Measurements from ENCODE around the gene SGTA.

Gene SGTA

GRCh38 chr19:2723345-2723715, 59.7 kb downstream of the SGTA start:
- TF ChIP-seq POLR2AphosphoS5 (IDR thresholded peaks at IDR 0.05; ENCODE audit: low read depth, low read length): no peak
- TF ChIP-seq REST (IDR thresholded peaks at IDR 0.05; ENCODE audit: insufficient read depth in 1 of 2, low read depth in 2 of 2, low read length in 2 of 2): no peak
- no peak for TF ChIP-seq SIN3A (IDR thresholded peaks at IDR 0.05; ENCODE audit: borderline replicate concordance, insufficient read depth, low read length)
- no peak for TF ChIP-seq FOXP2 (optimal IDR thresholded peaks at IDR 0.05; ENCODE audit: borderline replicate concordance, extremely low read depth, extremely low read length, insufficient read depth)
- TF ChIP-seq TAF1 (IDR thresholded peaks at IDR 0.05; ENCODE audit: borderline replicate concordance, insufficient read depth, low read length): no peak

DNA sequence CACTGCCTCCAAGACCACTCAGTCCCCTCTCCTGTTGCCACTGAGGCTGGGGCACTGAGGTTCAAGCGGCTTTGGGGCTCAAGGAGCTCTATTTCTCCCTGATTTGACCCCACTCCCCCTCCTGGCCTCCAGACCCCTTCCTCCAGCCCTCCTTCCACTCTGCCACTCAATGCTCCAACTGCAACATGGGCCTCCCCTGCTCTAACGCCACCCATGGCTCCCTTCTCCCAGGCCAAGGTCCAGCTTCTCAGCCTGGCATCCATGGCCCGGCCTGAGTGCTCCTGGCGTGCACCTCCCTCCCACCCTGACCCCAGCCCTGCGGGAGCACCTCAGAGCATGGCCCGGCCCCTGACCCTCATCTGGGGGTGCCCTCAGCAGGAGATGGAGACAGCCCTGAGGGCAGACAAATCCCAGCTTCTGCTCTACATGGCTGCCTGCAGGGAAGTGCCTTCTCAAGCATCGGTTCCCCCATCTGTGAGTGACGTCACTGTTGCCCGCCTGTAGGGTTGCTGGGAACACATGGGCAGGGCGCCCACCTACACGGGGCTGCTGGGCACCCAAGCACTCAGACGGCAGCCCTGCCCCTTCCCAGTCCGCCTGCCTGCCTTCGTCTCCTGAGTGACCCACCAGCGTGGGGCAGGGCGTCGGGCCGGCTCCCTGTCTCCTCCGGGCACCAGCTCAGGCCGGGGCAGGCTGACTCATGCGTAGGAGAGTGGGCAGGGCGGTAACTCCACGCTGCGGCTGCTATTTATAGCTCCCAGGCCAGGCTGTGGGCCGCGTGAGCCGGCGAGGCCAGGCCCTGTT, 60.3 kb downstream of the SGTA start:
- TF ChIP-seq FOXP2 (optimal IDR thresholded peaks at IDR 0.05; ENCODE audit: borderline replicate concordance, extremely low read depth, extremely low read length, insufficient read depth): peak; percentile 59
- no peak for TF ChIP-seq TAF1 (IDR thresholded peaks at IDR 0.05; ENCODE audit: borderline replicate concordance, insufficient read depth, low read length)

DNA sequence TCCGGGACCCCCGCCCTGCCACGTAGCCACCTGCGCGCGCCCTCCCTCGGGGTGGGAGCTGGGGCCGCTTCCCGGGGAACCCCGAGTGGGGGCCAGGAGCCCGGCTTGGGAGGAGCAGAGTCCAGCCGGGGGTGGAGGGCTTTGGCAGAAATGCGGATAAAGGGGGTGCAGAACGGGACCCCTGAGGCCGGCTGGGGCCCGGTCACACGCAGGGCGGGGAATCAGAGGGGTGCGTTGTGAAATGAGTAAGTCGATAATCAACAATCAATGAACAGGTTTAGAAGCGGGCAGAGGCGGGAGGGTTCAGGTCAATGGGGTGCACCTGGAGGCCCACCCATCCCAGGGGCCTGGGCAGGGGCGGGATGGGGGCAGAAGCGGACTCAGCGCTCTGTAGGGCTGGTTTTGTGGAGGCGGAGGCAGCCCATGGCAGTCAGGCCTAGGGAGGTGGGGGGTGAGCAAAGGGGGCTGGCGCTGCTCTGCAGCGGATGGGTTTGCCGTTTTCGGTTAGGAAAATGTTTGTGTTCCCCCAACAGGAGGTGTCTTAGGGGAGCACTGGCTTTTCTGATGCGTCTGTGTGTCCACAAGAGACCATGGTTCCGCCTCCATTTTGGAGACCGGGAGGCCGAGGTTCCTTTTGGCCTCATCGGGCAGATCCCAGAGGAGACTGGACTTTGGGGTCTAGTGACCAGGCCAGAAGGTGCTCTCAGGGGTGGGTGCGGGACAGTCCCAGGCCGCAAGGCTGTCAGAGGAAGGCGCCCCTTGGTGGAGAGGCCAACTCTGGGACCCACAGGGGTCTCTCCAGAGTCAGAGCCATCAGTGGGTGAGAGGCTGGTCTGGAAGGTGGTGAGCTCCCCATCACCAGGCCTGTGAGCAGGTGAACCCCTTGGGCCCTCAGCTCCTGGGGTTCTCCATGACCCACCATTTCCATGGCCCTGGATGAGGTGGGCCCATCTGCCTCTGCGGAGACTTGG, 61.2 kb downstream of the SGTA start:
- TF ChIP-seq REST (IDR thresholded peaks at IDR 0.05; ENCODE audit: insufficient read depth in 1 of 2, low read depth in 2 of 2, low read length in 2 of 2) (no peak), SIN3A (IDR thresholded peaks at IDR 0.05; ENCODE audit: borderline replicate concordance, insufficient read depth, low read length) (no peak), FOXP2 (optimal IDR thresholded peaks at IDR 0.05; ENCODE audit: borderline replicate concordance, extremely low read depth, extremely low read length, insufficient read depth) (no peak), TAF1 (IDR thresholded peaks at IDR 0.05; ENCODE audit: borderline replicate concordance, insufficient read depth, low read length) (no peak), POLR2AphosphoS5 (IDR thresholded peaks at IDR 0.05; ENCODE audit: low read depth, low read length) (no peak)

GRCh38 chr19:2720777-2721569, 62.1 kb downstream of the SGTA start, which contains the start of gene DIRAS1:
TSS of gene DIRAS1 (minus strand) at chr19:2721372. CDS start at chr19:2717806, 3,566 bp downstream.
- TF ChIP-seq REST (IDR thresholded peaks at IDR 0.05; ENCODE audit: insufficient read depth in 1 of 2, low read depth in 2 of 2, low read length in 2 of 2) (peak; percentile 72 to 86; a peak in 3 of 4 replicates), POLR2AphosphoS5 (IDR thresholded peaks at IDR 0.05; ENCODE audit: low read depth, low read length) (no peak)

Data from PFSK-1 (cell line).